GM18870 (cell line): Measurements from ENCODE around the gene CDK16.
A peak's percentile ranks its signal among the peaks of the same experiment; 100 is the strongest.

ENCODE experiments used
- ATAC-seq: cut with Tn5 transposase; IDR thresholded peaks from one replicate; pipeline ENCODE4 v1.9.1; 2021; ENCODE audit warnings: moderate library complexity; ENCODE audit not compliant: unreplicated experiment

The CDK16 gene

GRCh38 chrX:47185241-47185640 lies 33.2 kb upstream of the CDK16 start:
- ATAC-seq, result no peak

GRCh38 chrX:47186096-47186740 lies 32.3 kb upstream of the CDK16 start:
- ATAC-seq, result no peak

- no peak for ATAC-seq
Measured at GRCh38 chrX:47187106-47187677, 31.3 kb upstream of the CDK16 start.

GRCh38 chrX:47189906-47190305 lies 28.6 kb upstream of the CDK16 start:
- no peak for ATAC-seq

GRCh38 chrX:47190445-47191269 lies 27.8 kb upstream of the CDK16 start:
- ATAC-seq, result peak; percentile 40

GRCh38 chrX:47191331-47191730 lies 27.1 kb upstream of the CDK16 start:
- no peak for ATAC-seq

GRCh38 chrX:47191806-47192401 lies 26.6 kb upstream of the CDK16 start:
- ATAC-seq, result no peak

- peak; percentile 84 for ATAC-seq
Measured at GRCh38 chrX:47193475-47194193, 24.8 kb upstream of the CDK16 start, which contains the start of gene UBA1. TSS of gene UBA1 (plus strand) at chrX:47193829. CDS start at chrX:47198803, 4,974 bp downstream.

- no peak for ATAC-seq
Measured at GRCh38 chrX:47194194-47194787, 24.2 kb upstream of the CDK16 start.

GRCh38 chrX:47196098-47196497 lies 22.4 kb upstream of the CDK16 start:
- no peak for ATAC-seq

- no peak for ATAC-seq
Measured at GRCh38 chrX:47197526-47197925, 21.0 kb upstream of the CDK16 start.

GRCh38 chrX:47198026-47198686 lies 20.3 kb upstream of the CDK16 start:
- no peak for ATAC-seq

GRCh38 chrX:47198687-47199080 lies 19.8 kb upstream of the CDK16 start:
- no peak for ATAC-seq

- no peak for ATAC-seq
Measured at GRCh38 chrX:47199286-47199685, 19.2 kb upstream of the CDK16 start.

GRCh38 chrX:47200385-47201150 lies 17.9 kb upstream of the CDK16 start:
- no peak for ATAC-seq

GRCh38 chrX:47201345-47201944 lies 17.0 kb upstream of the CDK16 start:
- ATAC-seq, result no peak

- no peak for ATAC-seq
Measured at GRCh38 chrX:47202316-47202715, 16.2 kb upstream of the CDK16 start.

- no peak for ATAC-seq
Measured at GRCh38 chrX:47202877-47203276, 15.6 kb upstream of the CDK16 start.

- no peak for ATAC-seq
Measured at GRCh38 chrX:47204970-47205369, 13.5 kb upstream of the CDK16 start.
